ENCODE data around the gene CCZ1B.
"Not testable (repeated sequence)": the region's sequence is repeated elsewhere in the genome, so short reads cannot be mapped to it uniquely, and the experiment has no call there.

- not testable (repeated sequence) for TF ChIP-seq EZH2phosphoT487 (IDR thresholded peaks at IDR 0.05; ENCODE audit: borderline replicate concordance)
- TF ChIP-seq, protein P1, sequence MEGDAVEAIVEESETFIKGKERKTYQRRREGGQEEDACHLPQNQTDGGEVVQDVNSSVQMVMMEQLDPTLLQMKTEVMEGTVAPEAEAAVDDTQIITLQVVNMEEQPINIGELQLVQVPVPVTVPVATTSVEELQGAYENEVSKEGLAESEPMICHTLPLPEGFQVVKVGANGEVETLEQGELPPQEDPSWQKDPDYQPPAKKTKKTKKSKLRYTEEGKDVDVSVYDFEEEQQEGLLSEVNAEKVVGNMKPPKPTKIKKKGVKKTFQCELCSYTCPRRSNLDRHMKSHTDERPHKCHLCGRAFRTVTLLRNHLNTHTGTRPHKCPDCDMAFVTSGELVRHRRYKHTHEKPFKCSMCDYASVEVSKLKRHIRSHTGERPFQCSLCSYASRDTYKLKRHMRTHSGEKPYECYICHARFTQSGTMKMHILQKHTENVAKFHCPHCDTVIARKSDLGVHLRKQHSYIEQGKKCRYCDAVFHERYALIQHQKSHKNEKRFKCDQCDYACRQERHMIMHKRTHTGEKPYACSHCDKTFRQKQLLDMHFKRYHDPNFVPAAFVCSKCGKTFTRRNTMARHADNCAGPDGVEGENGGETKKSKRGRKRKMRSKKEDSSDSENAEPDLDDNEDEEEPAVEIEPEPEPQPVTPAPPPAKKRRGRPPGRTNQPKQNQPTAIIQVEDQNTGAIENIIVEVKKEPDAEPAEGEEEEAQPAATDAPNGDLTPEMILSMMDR (conservative IDR thresholded peaks at IDR 0.05; ENCODE audit: low read length), result not testable (repeated sequence)
These were observed 36.7 kb downstream of the CCZ1B start for GRCh38 chr7:6789353-6789752.
